GM18907 (cell line): ENCODE data around the gene HS1BP3.
A peak's percentile ranks its signal among the peaks of the same experiment; 100 is the strongest.

Experiments
- ATAC-seq: cut with Tn5 transposase; IDR thresholded peaks from one replicate; pipeline ENCODE4 v1.9.1; 2021; ENCODE audit warnings: mild to moderate bottlenecking, moderate library complexity; ENCODE audit not compliant: unreplicated experiment

The HS1BP3 gene

GRCh38 chr2:20647211-20647610 is 3.7 kb downstream of the HS1BP3 start:
- ATAC-seq = no peak

GRCh38 chr2:20646446-20646845 is 4.5 kb downstream of the HS1BP3 start:
- no peak for ATAC-seq

- no peak for ATAC-seq
Measured at GRCh38 chr2:20645761-20646160, 5.1 kb downstream of the HS1BP3 start.

- ATAC-seq = no peak
Measured at GRCh38 chr2:20645301-20645701, 5.6 kb downstream of the HS1BP3 start.

- no peak for ATAC-seq
Measured at GRCh38 chr2:20643826-20644225, 7.1 kb downstream of the HS1BP3 start.

GRCh38 chr2:20643060-20643459 is 7.8 kb downstream of the HS1BP3 start:
- no peak for ATAC-seq

GRCh38 chr2:20642055-20642971 is 8.6 kb downstream of the HS1BP3 start:
- peak; percentile 92 for ATAC-seq

GRCh38 chr2:20641123-20641985 is 9.5 kb downstream of the HS1BP3 start:
- ATAC-seq = no peak

GRCh38 chr2:20640411-20641122 is 10.3 kb downstream of the HS1BP3 start:
- ATAC-seq = no peak

GRCh38 chr2:20638646-20639430 is 12.1 kb downstream of the HS1BP3 start:
- no peak for ATAC-seq

- no peak for ATAC-seq
Measured at GRCh38 chr2:20638014-20638413, 12.9 kb downstream of the HS1BP3 start.

GRCh38 chr2:20637147-20637546 is 13.8 kb downstream of the HS1BP3 start:
- ATAC-seq = no peak

- ATAC-seq = peak; percentile 70
Measured at GRCh38 chr2:20635675-20636584, 15.0 kb downstream of the HS1BP3 start.

- no peak for ATAC-seq
Measured at GRCh38 chr2:20635113-20635510, 15.8 kb downstream of the HS1BP3 start.

- ATAC-seq = no peak
Measured at GRCh38 chr2:20634507-20635112, 16.3 kb downstream of the HS1BP3 start.

GRCh38 chr2:20633794-20634506 is 16.9 kb downstream of the HS1BP3 start:
- peak; percentile 52 for ATAC-seq

- no peak for ATAC-seq
Measured at GRCh38 chr2:20633001-20633400, 17.9 kb downstream of the HS1BP3 start.

- no peak for ATAC-seq
Measured at GRCh38 chr2:20632446-20632990, 18.4 kb downstream of the HS1BP3 start.
